ENCODE data around the gene DCUN1D3.
"Not testable (repeated sequence)": the region's sequence is repeated elsewhere in the genome, so short reads cannot be mapped to it uniquely, and the experiment has no call there.

DCUN1D3 gene

DNA sequence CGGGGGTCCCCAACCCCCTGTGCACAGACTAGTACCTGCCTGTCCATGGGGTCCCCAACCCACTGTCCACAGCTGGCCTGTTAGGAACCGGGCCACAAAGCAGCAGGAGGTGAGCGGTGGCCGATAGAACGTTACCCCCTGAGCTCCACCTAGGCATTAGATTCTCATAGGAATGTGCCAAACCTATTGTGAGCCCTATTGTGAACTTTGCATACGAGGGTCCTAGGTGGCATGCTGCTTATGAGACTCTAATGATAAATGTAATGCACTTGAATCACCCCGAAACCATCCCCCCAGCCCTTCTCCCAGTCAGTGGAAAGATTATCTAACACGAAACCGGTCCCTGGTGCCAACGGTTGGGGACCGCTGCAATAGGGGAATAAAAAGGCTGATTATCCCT is 92.3 kb downstream of the DCUN1D3 start:
- no peaks in the 10 kb centered on the region for H3K27me3 ChIP-seq (ENCODE audit: control insufficient read depth, insufficient read depth, low read length, poor library complexity, severe bottlenecking)
- no peaks in the 10 kb centered on the region for H3K9me3 ChIP-seq (ENCODE audit: control insufficient read depth, low read length)
- 89 to 94% methylated on average over 10 of the region's 11 CpGs for WGBS, 2 experiments
- no peaks in the 10 kb centered on the region for H3K36me3 ChIP-seq (ENCODE audit: control insufficient read depth, insufficient read depth, low read length)
- no peaks in the 10 kb centered on the region for H3K4me1 ChIP-seq (ENCODE audit: control insufficient read depth, insufficient read depth, low read length)
- H3K27ac ChIP-seq (ENCODE audit: insufficient read depth, low read depth, low read length, poor library complexity, severe bottlenecking), result no peak overlapping the region
- no peak overlapping the region for H3K4me3 ChIP-seq (ENCODE audit: insufficient read depth, low read depth, low read length)

DNA sequence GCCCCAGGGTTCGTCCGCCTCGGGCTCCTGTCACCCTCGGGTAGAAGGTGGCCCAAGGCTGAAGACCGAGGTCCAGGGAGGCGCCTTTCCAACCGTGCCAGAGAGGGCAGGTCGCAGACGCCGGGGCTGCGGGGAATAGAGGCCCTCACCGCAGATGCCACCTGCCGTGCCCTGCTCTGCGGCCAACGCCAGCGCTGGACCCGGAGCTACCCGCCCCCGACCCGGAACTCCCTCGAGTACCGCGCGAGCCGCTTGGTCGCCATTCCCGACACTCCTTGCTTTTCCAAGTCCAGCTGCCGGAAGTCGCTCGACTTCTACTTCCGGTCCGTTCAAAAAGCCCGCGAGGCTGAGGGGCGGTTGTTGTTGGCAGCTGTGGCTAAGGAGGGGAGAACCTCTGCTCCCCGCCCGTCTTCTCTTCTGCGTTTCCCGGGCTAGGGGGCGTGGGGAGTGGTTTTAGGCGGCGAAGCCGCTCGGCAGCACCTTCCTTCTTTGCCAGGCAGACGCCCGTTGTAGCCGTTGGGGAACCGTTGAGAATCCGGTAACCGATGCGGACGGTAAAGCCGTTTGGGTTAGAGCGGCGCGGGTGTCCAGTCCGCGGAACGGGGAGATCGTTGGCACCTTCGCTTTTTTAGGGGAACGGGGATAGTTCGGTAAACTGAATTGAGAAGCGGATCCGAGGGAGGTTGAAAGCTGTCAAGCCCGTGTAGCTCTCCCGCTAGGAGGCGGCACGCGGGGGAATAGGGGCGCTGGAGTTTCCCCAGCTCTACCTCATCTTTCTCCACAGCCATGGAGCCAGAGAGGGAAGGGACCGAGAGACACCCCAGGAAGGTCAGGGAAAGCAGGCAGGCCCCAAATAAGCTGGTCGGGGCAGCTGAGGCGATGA is 93.7 kb downstream of the DCUN1D3 start, which contains the start of the genes ERI2 and REXO5:
Gene ERI2 (minus strand): TSS at position 305 of the 883 bp plus-strand sequence. CDS start 42 bp downstream, at position 263.
Gene REXO5 (plus strand): TSS at position 360 of the 883 bp plus-strand sequence. CDS start 427 bp downstream, at position 787.
- 0% methylated on average over 74 of the region's 74 CpGs for WGBS, 2 experiments
- Histone ChIP-seq H3K4me3 (ENCODE audit: insufficient read depth, low read depth, low read length) (peak within 1 kb of the TSS; percentile 81), H3K27me3 (ENCODE audit: control insufficient read depth, insufficient read depth, low read length, poor library complexity, severe bottlenecking) (no peaks in the 10 kb centered on the region), H3K4me1 (ENCODE audit: control insufficient read depth, insufficient read depth, low read length) (no peaks in the 10 kb centered on the region), H3K36me3 (ENCODE audit: control insufficient read depth, insufficient read depth, low read length) (no peaks in the 10 kb centered on the region), H3K9me3 (ENCODE audit: control insufficient read depth, low read length) (no peaks in the 10 kb centered on the region), H3K27ac (ENCODE audit: insufficient read depth, low read depth, low read length, poor library complexity, severe bottlenecking) (peak within 1 kb of the TSS; percentile 90)

DNA sequence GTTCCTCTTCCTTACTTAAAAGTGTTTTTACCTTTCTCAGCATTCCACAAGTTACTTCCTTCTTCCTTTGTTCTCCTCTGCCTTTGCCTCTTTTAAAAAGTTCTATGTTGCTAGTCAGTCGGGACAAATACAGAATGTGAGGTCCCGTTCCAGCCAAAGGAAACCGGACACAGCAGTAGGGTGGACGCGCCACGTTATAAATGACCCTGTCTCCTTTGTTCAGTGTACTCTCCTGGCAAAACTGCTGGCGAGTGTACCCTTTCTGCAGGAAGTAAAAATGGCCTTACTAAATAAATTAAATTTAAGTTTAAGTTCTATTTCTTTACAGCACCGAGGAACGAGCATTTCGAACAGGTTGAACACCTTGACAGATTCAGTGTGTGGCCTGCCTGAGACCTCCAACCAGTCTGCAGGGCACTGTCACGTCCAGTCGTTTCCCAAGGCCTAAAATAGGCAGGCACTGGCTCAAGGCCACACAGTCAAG is 94.4 kb downstream of the DCUN1D3 start:
- H3K9me3 ChIP-seq (ENCODE audit: control insufficient read depth, low read length); H3K27me3 ChIP-seq (ENCODE audit: control insufficient read depth, insufficient read depth, low read length, poor library complexity, severe bottlenecking); H3K4me1 ChIP-seq (ENCODE audit: control insufficient read depth, insufficient read depth, low read length); H3K36me3 ChIP-seq (ENCODE audit: control insufficient read depth, insufficient read depth, low read length): not testable (repeated sequence)
- Histone ChIP-seq H3K4me3 (ENCODE audit: insufficient read depth, low read depth, low read length) (peak overlapping the region; percentile 81), H3K27ac (ENCODE audit: insufficient read depth, low read depth, low read length, poor library complexity, severe bottlenecking) (peak overlapping the region; percentile 62)
- 26 to 34% methylated on average over 11 to 12 of the region's 12 CpGs for WGBS, 2 experiments
